DOHH2 (cell line): ENCODE data around the gene PRDM16.

Experiments used
- H3F3A ChIP-seq: fragments of 200-600 bp; sonication (generic), shearing (Covaris generic); 2 replicates; pipeline ENCODE4 v1.6.0; 2016; ENCODE audit warnings: antibody characterized with exemption, mild to moderate bottlenecking; ENCODE audit not compliant: control insufficient read depth, insufficient read depth
- H3K27ac ChIP-seq: fragments of 200-600 bp; sonication (generic); 2 replicates; pipeline ENCODE4 v1.5.1; 2014; ENCODE audit warnings: low read depth, mild to moderate bottlenecking, low read length, moderate library complexity
- H3K27me3 ChIP-seq: fragments of 200-600 bp; sonication (generic); 2 replicates; pipeline ENCODE4 v1.6.1; 2014; ENCODE audit warnings: mild to moderate bottlenecking, low read length, mixed read lengths; ENCODE audit not compliant: control insufficient read depth
- H3K36me3 ChIP-seq: fragments of 200-600 bp; sonication (generic); 2 replicates; pipeline ENCODE4 v1.6.1; 2014; ENCODE audit warnings: mild to moderate bottlenecking, low read length, moderate library complexity, mixed read lengths; ENCODE audit not compliant: control insufficient read depth
- H3K4me1 ChIP-seq: fragments of 200-600 bp; sonication (generic); 2 replicates; pipeline ENCODE4 v1.6.1; 2014; ENCODE audit warnings: mild to moderate bottlenecking, low read length, mixed read lengths; ENCODE audit not compliant: control insufficient read depth
- H3K4me2 ChIP-seq: fragments of 200-600 bp; sonication (generic); 2 replicates; pipeline ENCODE4 v1.6.0; 2014; ENCODE audit warnings: mild to moderate bottlenecking, low read length, moderate library complexity
- H3K4me3 ChIP-seq: fragments of 200-600 bp; sonication (generic); 2 replicates; pipeline ENCODE4 v1.5.1; 2014; ENCODE audit warnings: mild to moderate bottlenecking, low read length, mixed read lengths
- H3K79me2 ChIP-seq: fragments of 200-600 bp; sonication (generic); 2 replicates; pipeline ENCODE4 v1.6.1; 2014; ENCODE audit warnings: mild to moderate bottlenecking, low read length, mixed read lengths; ENCODE audit not compliant: control insufficient read depth
- H3K9me2 ChIP-seq: fragments of 200-600 bp; sonication (generic); replicated peaks from 2 replicates; pipeline ENCODE4 v1.6.1; 2014; ENCODE audit warnings: mild to moderate bottlenecking, low read length, mixed read lengths; ENCODE audit not compliant: control insufficient read depth
- H3K9me3 ChIP-seq: fragments of 200-600 bp; sonication (generic); 2 replicates; pipeline ENCODE4 v1.6.1; 2014; ENCODE audit warnings: antibody characterized with exemption, low read length, mixed read lengths; ENCODE audit not compliant: control insufficient read depth, insufficient read depth
- H4K20me1 ChIP-seq: fragments of 200-600 bp; sonication (generic); 2 replicates; pipeline ENCODE4 v1.6.0; 2014; ENCODE audit warnings: low read depth, mild to moderate bottlenecking, antibody characterized with exemption, low read length, moderate library complexity; ENCODE audit not compliant: control insufficient read depth, insufficient read depth
- CTCF ChIP-seq: fragments of 200-600 bp; sonication (generic); IDR thresholded peaks from one replicate; pipeline ENCODE4 v1.5.1; 2014; ENCODE audit warnings: antibody characterized with exemption, mild to moderate bottlenecking, low read depth, low read length; ENCODE audit not compliant: poor library complexity, severe bottlenecking
- EZH2phosphoT487 ChIP-seq: fragments of 200-600 bp; sonication (generic); IDR thresholded peaks from 2 replicates; pipeline ENCODE4 v1.6.1; 2017; ENCODE audit warnings: borderline replicate concordance, mild to moderate bottlenecking, antibody characterized with exemption, low read length, moderate library complexity, mixed read lengths

PRDM16 gene

GRCh38 chr1:3133686-3134085 is 64.7 kb downstream of the PRDM16 start:
- Histone ChIP-seq H3F3A (no peaks in the 10 kb centered on the region), H3K27ac (no peak overlapping the region), H3K9me3 (no peaks in the 10 kb centered on the region), H3K9me2 (no peaks in the 10 kb centered on the region), H3K36me3 (no peaks in the 10 kb centered on the region), H3K4me3 (no peak overlapping the region), H3K4me1 (no peaks in the 10 kb centered on the region), H4K20me1 (no peaks in the 10 kb centered on the region), H3K27me3 (no peaks in the 10 kb centered on the region), H3K79me2 (no peaks in the 10 kb centered on the region), H3K4me2 (no peak overlapping the region)
- TF ChIP-seq CTCF (no peak), EZH2phosphoT487 (no peak)

GRCh38 chr1:3134381-3135072 is 65.5 kb downstream of the PRDM16 start:
- TF ChIP-seq CTCF = no peak
- TF ChIP-seq EZH2phosphoT487 = no peak
- Histone ChIP-seq H4K20me1 (no peaks in the 10 kb centered on the region), H3K9me3 (no peaks in the 10 kb centered on the region), H3K4me2 (no peak overlapping the region), H3K9me2 (no peaks in the 10 kb centered on the region), H3K27me3 (no peaks in the 10 kb centered on the region), H3K79me2 (no peaks in the 10 kb centered on the region), H3K4me1 (no peaks in the 10 kb centered on the region), H3K4me3 (no peak overlapping the region), H3F3A (no peaks in the 10 kb centered on the region), H3K36me3 (no peaks in the 10 kb centered on the region), H3K27ac (no peak overlapping the region)

GRCh38 chr1:3135073-3135702 is 66.2 kb downstream of the PRDM16 start:
- H3K27me3 ChIP-seq = no peaks in the 10 kb centered on the region
- TF ChIP-seq CTCF = no peak
- TF ChIP-seq EZH2phosphoT487 = no peak
- no peaks in the 10 kb centered on the region for H3K9me2 ChIP-seq
- H3K4me3 ChIP-seq = no peak overlapping the region
- H3K79me2 ChIP-seq = no peaks in the 10 kb centered on the region
- no peaks in the 10 kb centered on the region for H3K4me1 ChIP-seq
- H3K36me3 ChIP-seq = no peaks in the 10 kb centered on the region
- no peak overlapping the region for H3K4me2 ChIP-seq
- H4K20me1 ChIP-seq = no peaks in the 10 kb centered on the region
- H3K9me3 ChIP-seq = no peaks in the 10 kb centered on the region
- no peak overlapping the region for H3K27ac ChIP-seq
- no peaks in the 10 kb centered on the region for H3F3A ChIP-seq
